Naive thymus-derived CD8-positive, alpha-beta T cell (primary cell): ENCODE results near the gene OR4N2. TPM values are rescaled to one million over a fixed set of nuclear protein-coding genes. Genes with fewer than 3 reads are reported as not detected.
"Not testable (repeated sequence)": the region's sequence is repeated elsewhere in the genome, so short reads cannot be mapped to it uniquely, and the experiment has no call there.

Experiments used
- ATAC-seq, 2 donors: fragments of 150-1000 bp; cut with Tn5 transposase in 1 of 2; sonication (Bioruptor Pico), chemical (Tn5 transposase) in 1 of 2; 1 replicate in 1 of 2; 2 replicates in 1 of 2; pipeline ENCODE4 v1.10.0; 2021; ENCODE audit warnings: mild to moderate bottlenecking in 2 of 2, moderate library complexity in 2 of 2
- POLR2A ChIA-PET: fragments of 350-600 bp; sonication (Branson Sonifier 250); formaldehyde crosslinking; loops from one replicate; lab custom pipeline; 2021; ENCODE audit warnings: antibody characterized with exemption; lab: Charles Lee
- DNase-seq, 10 donors: peaks; one replicate each; pipeline versions ENCODE4 v3.0.0 to v3.0.0-alpha.2; 2020 to 2022
- H3K27ac Mint-ChIP-seq, 10 donors: one replicate each; pipeline ENCODE4 v1.8.0; 2020 to 2022; ENCODE audit warnings: mild to moderate bottlenecking in 10 of 10, mixed read lengths in 10 of 10, moderate library complexity in 4 of 10, inconsistent platforms in 1 of 10
- H3K27me3 Mint-ChIP-seq, 5 donors: one replicate each; pipeline ENCODE4 v1.8.0; 2021 to 2022; ENCODE audit warnings: mixed read lengths in 5 of 5
- H3K36me3 Mint-ChIP-seq, 3 donors: one replicate each; pipeline ENCODE4 v1.8.0; 2020 to 2022; ENCODE audit warnings: mixed read lengths in 3 of 3, mild to moderate bottlenecking in 2 of 3, inconsistent platforms in 1 of 3
- H3K4me1 Mint-ChIP-seq, 4 donors: one replicate each; pipeline ENCODE4 v1.8.0; 2021 to 2022; ENCODE audit warnings: mixed read lengths in 4 of 4
- H3K4me3 Mint-ChIP-seq, 10 donors: one replicate each; pipeline ENCODE4 v1.8.0; 2020 to 2022; ENCODE audit warnings: mild to moderate bottlenecking in 10 of 10, mixed read lengths in 10 of 10, moderate library complexity in 6 of 10, inconsistent platforms in 1 of 10
- H3K9me3 Mint-ChIP-seq, 9 donors: one replicate each; pipeline ENCODE4 v1.8.0; 2020 to 2022; ENCODE audit warnings: mixed read lengths in 9 of 9, mild to moderate bottlenecking in 3 of 9, inconsistent platforms in 1 of 9, moderate library complexity in 1 of 9
- polyA plus RNA-seq, 3 donors: library from polyadenylated mRNA; unstranded; fragments of 300-500 nt; fragmentation: Illumina TruSeq; gene quantifications; one replicate each; pipeline ENCODE4 v1.2.3, GENCODE V29; 2021
- total RNA-seq, 8 experiments: library from RNA in 2 of 8; stranded (reverse) in 2 of 8; gene quantifications; one replicate each; pipeline ENCODE4 v1.2.3 and lab custom pipeline; 2021 to 2026

The OR4N2 gene
- total and polyA plus RNA-seq, 5 experiments from 2014 or later: not detected

GRCh38 chr14:19800282-19801117 lies 3.1 kb upstream of the OR4N2 start:
- DNase-seq (no peak), ATAC-seq (peak in 1 of 2 donors; percentile 14)
- Mint-ChIP-seq H3K4me1 (no peaks in the 10 kb centered on the region), H3K27ac (no peak overlapping the region), H3K4me3 (no peak overlapping the region), H3K9me3 (peaks cover 0 to 8% (median 0%) of the 10 kb centered on the region in 9 donors), H3K27me3 (peaks cover 0 to 2% (median 0%) of the 10 kb centered on the region in 5 donors), H3K36me3 (no peaks in the 10 kb centered on the region)
- POLR2A ChIA-PET: no interaction called here

- Mint-ChIP-seq H3K4me1 (no peaks in the 10 kb centered on the region), H3K36me3 (no peaks in the 10 kb centered on the region), H3K9me3 (peaks cover 0 to 8% (median 0%) of the 10 kb centered on the region in 9 donors), H3K27me3 (peaks cover 0 to 2% (median 0%) of the 10 kb centered on the region in 5 donors), H3K27ac (no peak overlapping the region), H3K4me3 (no peak overlapping the region)
- DNase-seq (no peak), ATAC-seq (peak in 1 of 2 donors; percentile 20)
- POLR2A ChIA-PET: no interaction called here
Observed at GRCh38 chr14:19801118-19801464, 2.5 kb upstream of the OR4N2 start.

- not testable (repeated sequence) for H3K4me1 Mint-ChIP-seq
Observed at GRCh38 chr14:19813171-19813920, 9.8 kb downstream of the OR4N2 start.

GRCh38 chr14:19819879-19820278 lies 16.3 kb downstream of the OR4N2 start:
- Mint-ChIP-seq H3K27ac (peak overlapping the region in 1 of 10 donors; percentile 0), H3K27me3 (peaks cover 0 to 11% (median 6%) of the 10 kb centered on the region in 5 donors), H3K9me3 (peaks cover 0 to 20% (median 10%) of the 10 kb centered on the region in 9 donors), H3K36me3 (peaks cover 0 to 22% (median 0%) of the 10 kb centered on the region in 3 donors)
- DNase-seq, POLR2A ChIA-PET, ATAC-seq, H3K4me3 Mint-ChIP-seq, H3K4me1 Mint-ChIP-seq: not testable (repeated sequence)

More at GRCh38 chr14:19813171-19813920, 9.8 kb downstream of the OR4N2 start:
- H3K9me3 Mint-ChIP-seq: peaks cover 0 to 14% (median 6%) of the 10 kb centered on the region in 9 donors
- H3K27me3 Mint-ChIP-seq, H3K27ac Mint-ChIP-seq, H3K36me3 Mint-ChIP-seq, H3K4me3 Mint-ChIP-seq, ATAC-seq, DNase-seq, POLR2A ChIA-PET: not testable (repeated sequence)

GRCh38 chr14:19821016-19821415 lies 17.4 kb downstream of the OR4N2 start:
- Mint-ChIP-seq H3K36me3 (peaks cover 0 to 22% (median 0%) of the 10 kb centered on the region in 3 donors), H3K27me3 (peaks cover 0 to 11% (median 6%) of the 10 kb centered on the region in 5 donors), H3K9me3 (peaks cover 0 to 20% (median 10%) of the 10 kb centered on the region in 9 donors)
- ATAC-seq, DNase-seq, POLR2A ChIA-PET, H3K4me1 Mint-ChIP-seq, H3K4me3 Mint-ChIP-seq, H3K27ac Mint-ChIP-seq: not testable (repeated sequence)

GRCh38 chr14:19823178-19823577 lies 19.6 kb downstream of the OR4N2 start:
- DNase-seq: no peak
- ATAC-seq: no peak
- Mint-ChIP-seq H3K27me3 (peaks cover 0 to 11% (median 6%) of the 10 kb centered on the region in 5 donors), H3K4me1 (peaks cover 0 to 2% (median 0%) of the 10 kb centered on the region in 4 donors), H3K9me3 (peaks cover 0 to 20% (median 10%) of the 10 kb centered on the region in 9 donors), H3K4me3 (no peak overlapping the region), H3K36me3 (peaks cover 0 to 22% (median 0%) of the 10 kb centered on the region in 3 donors), H3K27ac (no peak overlapping the region)
- POLR2A ChIA-PET: no interaction called here

GRCh38 chr14:19823765-19824164 lies 20.2 kb downstream of the OR4N2 start:
- Mint-ChIP-seq H3K27me3 (peaks cover 0 to 11% (median 6%) of the 10 kb centered on the region in 5 donors), H3K36me3 (peaks cover 0 to 22% (median 0%) of the 10 kb centered on the region in 3 donors), H3K4me1 (peaks cover 0 to 2% (median 0%) of the 10 kb centered on the region in 4 donors), H3K9me3 (peaks cover 0 to 20% (median 10%) of the 10 kb centered on the region in 9 donors), H3K4me3 (no peak overlapping the region), H3K27ac (no peak overlapping the region)
- POLR2A ChIA-PET: no interaction called here
- DNase-seq (no peak), ATAC-seq (no peak)

- H3K4me3 Mint-ChIP-seq, DNase-seq, POLR2A ChIA-PET, H3K36me3 Mint-ChIP-seq, H3K9me3 Mint-ChIP-seq, ATAC-seq, H3K27me3 Mint-ChIP-seq, H3K4me1 Mint-ChIP-seq, H3K27ac Mint-ChIP-seq: not testable (repeated sequence)
Observed at GRCh38 chr14:19827626-19828244, 24.2 kb downstream of the OR4N2 start.

- H3K36me3 Mint-ChIP-seq: peaks cover 0 to under 1% (median 0%) of the 10 kb centered on the region in 3 donors
- H3K27ac Mint-ChIP-seq: no peak overlapping the region
- H3K27me3 Mint-ChIP-seq: no peaks in the 10 kb centered on the region
- POLR2A ChIA-PET: no interaction called here
- no peak for ATAC-seq
- peaks cover 0 to 6% (median 0%) of the 10 kb centered on the region in 9 donors for H3K9me3 Mint-ChIP-seq
- no peaks in the 10 kb centered on the region for H3K4me1 Mint-ChIP-seq
- no peak overlapping the region for H3K4me3 Mint-ChIP-seq
- no peak for DNase-seq
Observed at GRCh38 chr14:19828314-19828713, 24.7 kb downstream of the OR4N2 start.

- H3K27me3 Mint-ChIP-seq, H3K27ac Mint-ChIP-seq, H3K4me1 Mint-ChIP-seq, H3K9me3 Mint-ChIP-seq, ATAC-seq, H3K4me3 Mint-ChIP-seq, DNase-seq, POLR2A ChIA-PET, H3K36me3 Mint-ChIP-seq: not testable (repeated sequence)
Observed at GRCh38 chr14:19834203-19834848, 30.8 kb downstream of the OR4N2 start.

- POLR2A ChIA-PET: no interaction called here
- no peak overlapping the region for H3K4me3 Mint-ChIP-seq
- ATAC-seq (no peak), DNase-seq (no peak)
- peaks cover 0 to 2% (median 0%) of the 10 kb centered on the region in 9 donors for H3K9me3 Mint-ChIP-seq
- no peak overlapping the region for H3K27ac Mint-ChIP-seq
- H3K4me1 Mint-ChIP-seq: no peaks in the 10 kb centered on the region
- peaks cover 0 to 2% (median 0%) of the 10 kb centered on the region in 3 donors for H3K36me3 Mint-ChIP-seq
- H3K27me3 Mint-ChIP-seq: peaks cover 0 to 3% (median 0%) of the 10 kb centered on the region in 5 donors
Observed at GRCh38 chr14:19838433-19838832, 34.9 kb downstream of the OR4N2 start.

- H3K4me3 Mint-ChIP-seq: no peak overlapping the region
- no peak overlapping the region for H3K27ac Mint-ChIP-seq
Observed at GRCh38 chr14:19851365-19851764, 47.8 kb downstream of the OR4N2 start.

More at GRCh38 chr14:19851365-19851764, 47.8 kb downstream of the OR4N2 start:
- Mint-ChIP-seq H3K4me1 (no peaks in the 10 kb centered on the region), H3K27me3 (peaks cover 0 to 20% (median 3%) of the 10 kb centered on the region in 5 donors), H3K36me3 (no peaks in the 10 kb centered on the region), H3K9me3 (peaks cover 0 to 14% (median 2%) of the 10 kb centered on the region in 9 donors)
- ATAC-seq (no peak), DNase-seq (no peak)
- POLR2A ChIA-PET: no interaction called here
